GM12891 (cell line): Measurements from ENCODE around the gene LRRIQ1.

Source experiments
- PAX5 ChIP-seq: IDR thresholded peaks from 2 replicates; pipeline ENCODE4 v1.6.1; 2011; ENCODE audit warnings: low read length, moderate library complexity, mild to moderate bottlenecking; ENCODE audit not compliant: insufficient read depth, severe bottlenecking
- POLR2A ChIP-seq: IDR thresholded peaks from 2 replicates; pipeline ENCODE4 v1.6.1; 2011; ENCODE audit warnings: low read depth, low read length, control low read depth

- no peak for TF ChIP-seq POLR2A
- no peak for TF ChIP-seq PAX5
Measured at GRCh38 chr12:85085066-85085465, 48.9 kb downstream of the LRRIQ1 start.
